ENCODE results near the gene CSNK1A1L. TPM values are rescaled to one million over a fixed set of nuclear protein-coding genes. Genes with fewer than 3 reads are reported as not detected.

Gene CSNK1A1L
- total RNA-seq, 1 donor from 2014 or later, result not detected

DNA sequence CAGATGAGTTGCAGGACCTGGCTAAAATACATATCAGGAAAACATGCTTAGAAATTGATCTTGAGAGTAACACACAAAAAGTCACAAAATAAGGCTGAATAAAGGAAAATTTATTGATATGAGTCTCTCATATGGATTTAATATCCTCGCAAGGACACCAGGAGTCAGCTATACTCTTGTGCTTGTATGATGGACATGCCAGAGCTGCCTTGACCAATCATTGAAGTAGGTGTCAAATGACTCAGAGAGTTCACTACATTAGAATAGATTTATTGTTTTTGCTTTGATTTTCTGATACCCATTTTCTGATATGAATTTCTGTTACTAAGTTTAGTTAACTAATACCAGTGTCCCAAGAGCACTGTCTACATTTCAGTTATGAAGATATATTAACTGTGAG lies 37.4 kb upstream of the CSNK1A1L start:
- no peaks in the 10 kb centered on the region for H3K27me3 ChIP-seq (ENCODE audit: low read depth)
- no peaks in the 10 kb centered on the region for H3K4me1 ChIP-seq
- H3K9me3 ChIP-seq (replicated peaks), result no peaks in the 10 kb centered on the region
- TF ChIP-seq, protein P1, sequence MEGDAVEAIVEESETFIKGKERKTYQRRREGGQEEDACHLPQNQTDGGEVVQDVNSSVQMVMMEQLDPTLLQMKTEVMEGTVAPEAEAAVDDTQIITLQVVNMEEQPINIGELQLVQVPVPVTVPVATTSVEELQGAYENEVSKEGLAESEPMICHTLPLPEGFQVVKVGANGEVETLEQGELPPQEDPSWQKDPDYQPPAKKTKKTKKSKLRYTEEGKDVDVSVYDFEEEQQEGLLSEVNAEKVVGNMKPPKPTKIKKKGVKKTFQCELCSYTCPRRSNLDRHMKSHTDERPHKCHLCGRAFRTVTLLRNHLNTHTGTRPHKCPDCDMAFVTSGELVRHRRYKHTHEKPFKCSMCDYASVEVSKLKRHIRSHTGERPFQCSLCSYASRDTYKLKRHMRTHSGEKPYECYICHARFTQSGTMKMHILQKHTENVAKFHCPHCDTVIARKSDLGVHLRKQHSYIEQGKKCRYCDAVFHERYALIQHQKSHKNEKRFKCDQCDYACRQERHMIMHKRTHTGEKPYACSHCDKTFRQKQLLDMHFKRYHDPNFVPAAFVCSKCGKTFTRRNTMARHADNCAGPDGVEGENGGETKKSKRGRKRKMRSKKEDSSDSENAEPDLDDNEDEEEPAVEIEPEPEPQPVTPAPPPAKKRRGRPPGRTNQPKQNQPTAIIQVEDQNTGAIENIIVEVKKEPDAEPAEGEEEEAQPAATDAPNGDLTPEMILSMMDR (IDR thresholded peaks at IDR 0.05; ENCODE audit: borderline replicate concordance), result no peak
- intact Hi-C loops (cut with micrococcal nuclease), result no loop called here
- no peak overlapping the region for H3K4me3 ChIP-seq
- DNase-seq, result no peak
- H3K36me3 ChIP-seq, result no peaks in the 10 kb centered on the region
- H3K27ac ChIP-seq (replicated peaks), result no peak overlapping the region

DNA sequence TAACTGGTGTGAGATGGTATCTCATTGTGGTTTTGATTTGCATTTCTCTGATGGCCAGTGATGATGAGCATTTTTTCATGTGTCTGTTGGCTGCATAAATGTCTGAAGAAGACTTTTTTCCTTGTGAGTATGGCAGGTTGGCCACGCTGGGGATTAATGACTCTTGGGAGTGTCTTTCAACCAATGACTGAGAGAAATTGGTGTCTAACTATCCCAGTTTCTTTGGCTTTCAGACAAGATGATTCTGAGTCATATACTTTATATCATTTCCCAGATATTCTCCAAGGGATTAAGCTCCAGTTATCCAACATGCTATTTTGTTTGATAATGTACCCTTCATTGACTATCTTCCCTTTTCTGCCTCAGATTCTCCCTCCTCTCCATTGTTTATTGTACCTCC lies 35.5 kb upstream of the CSNK1A1L start:
- intact Hi-C loops (cut with micrococcal nuclease), result no loop called here
- Histone ChIP-seq H3K4me3 (no peak overlapping the region), H3K36me3 (no peaks in the 10 kb centered on the region), H3K27me3 (ENCODE audit: low read depth) (no peaks in the 10 kb centered on the region), H3K4me1 (no peaks in the 10 kb centered on the region), H3K27ac (replicated peaks) (no peak overlapping the region), H3K9me3 (replicated peaks) (no peaks in the 10 kb centered on the region)
- DNase-seq, result no peak
- TF ChIP-seq, protein P1 (IDR thresholded peaks at IDR 0.05; ENCODE audit: borderline replicate concordance), result no peak

DNA sequence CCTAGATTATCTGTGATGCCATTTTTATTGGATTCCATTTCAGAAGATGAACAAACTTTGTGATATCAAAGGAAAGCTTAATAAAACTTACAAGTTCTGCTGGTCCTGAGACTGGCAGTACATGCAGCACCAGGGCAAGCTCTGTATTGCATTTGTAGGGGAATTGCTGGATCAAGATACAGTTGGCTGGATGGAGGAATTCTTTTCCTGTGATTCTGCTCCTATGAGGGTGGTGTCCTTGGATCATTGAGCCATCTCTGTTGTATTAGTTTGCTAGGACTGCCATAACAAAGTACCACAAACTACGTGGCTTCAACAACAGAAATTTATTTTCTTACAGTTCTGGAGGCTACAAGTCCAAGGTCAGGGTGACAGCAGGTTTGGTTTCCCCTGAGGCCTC lies 33.9 kb upstream of the CSNK1A1L start:
- H3K4me1 ChIP-seq, result no peaks in the 10 kb centered on the region
- DNase-seq, result no peak
- H3K27ac ChIP-seq (replicated peaks), result no peak overlapping the region
- TF ChIP-seq, protein P1 (IDR thresholded peaks at IDR 0.05; ENCODE audit: borderline replicate concordance), result no peak
- H3K36me3 ChIP-seq, result no peaks in the 10 kb centered on the region
- intact Hi-C loops (cut with micrococcal nuclease), result no loop called here
- no peaks in the 10 kb centered on the region for H3K9me3 ChIP-seq (replicated peaks)
- no peaks in the 10 kb centered on the region for H3K27me3 ChIP-seq (ENCODE audit: low read depth)
- H3K4me3 ChIP-seq, result no peak overlapping the region

DNA sequence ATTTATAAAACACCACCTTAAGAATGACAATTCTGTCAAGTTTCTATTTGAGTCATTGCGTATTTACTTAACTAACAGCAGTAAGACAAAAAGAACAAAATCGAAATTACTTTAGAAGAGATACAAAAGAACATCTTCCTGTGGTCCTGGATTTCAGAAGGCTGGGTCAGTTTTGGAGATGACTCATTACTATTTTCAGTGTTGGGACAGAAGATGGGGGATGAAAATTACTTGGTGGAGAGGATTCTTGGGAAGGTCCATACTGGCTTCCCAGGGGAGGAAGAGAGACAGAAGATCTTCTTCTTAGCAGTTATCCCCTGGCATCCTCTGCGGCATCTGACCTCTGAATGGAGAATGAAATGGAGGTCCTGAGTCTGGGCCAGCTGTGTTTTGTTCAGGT lies 33.5 kb upstream of the CSNK1A1L start:
- Histone ChIP-seq H3K27me3 (ENCODE audit: low read depth) (no peaks in the 10 kb centered on the region), H3K27ac (replicated peaks) (no peak overlapping the region), H3K4me3 (no peak overlapping the region), H3K4me1 (no peaks in the 10 kb centered on the region), H3K9me3 (replicated peaks) (no peaks in the 10 kb centered on the region), H3K36me3 (no peaks in the 10 kb centered on the region)
- intact Hi-C loops (cut with micrococcal nuclease), result no loop called here
- no peak for DNase-seq
- TF ChIP-seq, protein P1 (IDR thresholded peaks at IDR 0.05; ENCODE audit: borderline replicate concordance), result no peak

DNA sequence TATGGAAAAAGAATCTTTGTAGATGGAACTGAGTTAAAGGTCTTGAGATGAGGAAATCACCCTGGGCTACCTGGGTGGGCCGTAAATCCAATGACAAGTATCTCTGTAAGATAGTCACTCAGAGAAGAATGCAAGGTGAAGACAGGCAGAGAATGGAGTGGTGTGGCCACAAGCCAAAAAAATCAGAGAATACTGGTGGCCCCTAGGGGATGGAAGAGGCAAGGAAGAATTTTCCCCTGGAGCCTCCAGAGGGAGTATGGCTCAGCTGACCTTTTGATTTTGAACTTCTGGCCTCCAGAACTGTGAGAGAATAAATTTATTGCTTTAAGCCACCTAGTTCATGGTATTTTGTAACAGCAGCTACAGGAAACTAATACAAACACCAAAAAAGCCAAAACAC lies 32.7 kb upstream of the CSNK1A1L start:
- H3K36me3 ChIP-seq, result no peaks in the 10 kb centered on the region
- no peaks in the 10 kb centered on the region for H3K9me3 ChIP-seq (replicated peaks)
- H3K27ac ChIP-seq (replicated peaks), result no peak overlapping the region
- H3K27me3 ChIP-seq (ENCODE audit: low read depth), result no peaks in the 10 kb centered on the region
- no peak for DNase-seq
- H3K4me3 ChIP-seq, result no peak overlapping the region
- intact Hi-C loops (cut with micrococcal nuclease), result no loop called here
- H3K4me1 ChIP-seq, result no peaks in the 10 kb centered on the region
- TF ChIP-seq, protein P1 (IDR thresholded peaks at IDR 0.05; ENCODE audit: borderline replicate concordance), result no peak

DNA sequence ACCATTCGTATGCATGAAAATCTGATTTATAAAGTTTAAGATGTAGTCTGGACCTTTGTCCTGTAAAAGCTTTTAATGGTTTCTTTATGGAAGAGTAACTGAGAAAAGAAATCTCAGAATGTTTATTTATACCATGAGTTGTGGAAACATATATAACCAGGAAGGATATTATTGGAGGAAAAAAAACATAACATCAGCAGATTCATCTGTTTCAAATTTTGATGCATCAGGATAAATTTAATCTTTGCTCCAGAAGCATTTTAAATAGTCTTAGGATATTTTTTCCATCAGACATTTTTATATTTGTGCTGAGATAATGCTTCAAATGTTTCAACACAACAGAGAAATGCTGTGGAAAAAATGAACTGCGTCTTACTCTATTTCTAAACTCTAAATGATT lies 31.2 kb upstream of the CSNK1A1L start:
- Histone ChIP-seq H3K4me3 (no peak overlapping the region), H3K27ac (replicated peaks) (no peak overlapping the region), H3K4me1 (no peaks in the 10 kb centered on the region), H3K36me3 (no peaks in the 10 kb centered on the region), H3K9me3 (replicated peaks) (no peaks in the 10 kb centered on the region), H3K27me3 (ENCODE audit: low read depth) (no peaks in the 10 kb centered on the region)
- intact Hi-C loops (cut with micrococcal nuclease), result no loop called here
- TF ChIP-seq, protein P1 (IDR thresholded peaks at IDR 0.05; ENCODE audit: borderline replicate concordance), result no peak
- no peak for DNase-seq

All from left ventricle myocardium inferior (tissue), 1 donor.